GM04504 (cell line): ENCODE data around the gene OR6S1.
"Not testable (repeated sequence)": the region's sequence is repeated elsewhere in the genome, so short reads cannot be mapped to it uniquely, and the experiment has no call there.

Experiments
- DNase-seq: peaks from one replicate; pipeline ENCODE4 v3.0.0-alpha.2; 2012; ENCODE audit warnings: low read depth

Gene OR6S1

DNA sequence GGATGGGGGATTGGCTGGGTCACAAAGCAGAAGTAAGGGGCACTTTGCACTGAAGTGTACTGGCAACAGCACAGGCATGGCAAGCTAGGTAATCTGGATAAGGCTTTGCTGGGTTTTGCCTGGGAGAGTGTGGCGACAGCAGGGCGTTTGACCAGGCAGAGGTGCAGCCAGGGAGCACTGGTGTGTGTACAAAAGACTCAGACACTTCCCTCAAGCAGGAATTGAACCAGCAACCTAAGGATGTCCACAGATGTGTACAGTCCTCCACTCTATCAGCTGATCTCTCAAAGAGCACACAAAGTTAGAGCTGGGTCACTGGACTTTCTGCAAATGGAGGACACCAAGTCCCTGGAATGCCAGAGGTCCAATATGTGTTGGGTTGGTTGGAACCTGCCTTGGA lies 27.5 kb upstream of the OR6S1 start:
- no peak for DNase-seq

DNA sequence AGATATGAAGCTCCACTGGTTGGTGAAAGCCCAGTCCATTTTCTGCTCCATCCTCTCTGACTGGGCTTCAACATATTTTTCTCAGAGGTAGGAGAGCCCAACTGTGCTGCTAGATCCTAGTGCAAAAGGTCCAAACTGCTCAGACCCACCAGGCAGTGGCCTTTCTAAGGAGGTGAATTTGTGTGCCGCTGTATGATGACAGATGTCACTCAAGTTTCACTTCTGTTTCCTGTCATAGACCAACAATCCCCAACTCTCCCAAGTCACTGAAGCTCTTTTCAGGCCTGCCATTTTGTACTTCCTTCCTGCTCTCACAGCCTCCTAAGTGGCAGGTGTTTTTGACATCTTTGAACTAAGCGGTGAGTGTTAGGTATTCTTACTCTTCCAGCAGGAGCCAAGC lies 26.5 kb upstream of the OR6S1 start:
- DNase-seq = no peak

DNA sequence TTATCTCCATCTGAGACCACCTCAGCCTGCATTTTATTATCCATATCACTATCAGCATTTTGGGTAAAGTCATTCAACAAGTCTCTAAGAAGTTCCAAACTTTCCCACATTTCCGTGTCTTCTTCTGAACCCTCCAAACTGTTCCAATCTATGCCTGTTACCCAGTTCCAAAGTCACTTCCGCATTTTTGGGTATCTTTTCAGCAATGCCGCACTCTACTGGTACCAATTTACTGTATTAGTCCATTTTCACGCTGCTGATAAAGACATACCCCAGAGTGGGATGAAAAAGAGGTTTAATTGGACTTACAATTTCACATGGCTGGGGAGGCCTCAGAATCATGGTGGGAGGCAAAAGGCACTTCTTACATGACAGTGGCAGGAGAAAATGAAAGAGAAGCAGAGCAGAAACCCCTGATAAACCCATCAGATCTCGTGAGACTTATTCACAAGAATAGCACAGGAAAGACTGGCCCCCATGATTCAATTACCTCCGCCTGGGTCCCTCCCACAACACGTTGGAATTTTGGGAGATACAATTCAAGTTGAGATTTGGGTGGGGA lies 25.0 kb upstream of the OR6S1 start:
- DNase-seq = not testable (repeated sequence)

DNA sequence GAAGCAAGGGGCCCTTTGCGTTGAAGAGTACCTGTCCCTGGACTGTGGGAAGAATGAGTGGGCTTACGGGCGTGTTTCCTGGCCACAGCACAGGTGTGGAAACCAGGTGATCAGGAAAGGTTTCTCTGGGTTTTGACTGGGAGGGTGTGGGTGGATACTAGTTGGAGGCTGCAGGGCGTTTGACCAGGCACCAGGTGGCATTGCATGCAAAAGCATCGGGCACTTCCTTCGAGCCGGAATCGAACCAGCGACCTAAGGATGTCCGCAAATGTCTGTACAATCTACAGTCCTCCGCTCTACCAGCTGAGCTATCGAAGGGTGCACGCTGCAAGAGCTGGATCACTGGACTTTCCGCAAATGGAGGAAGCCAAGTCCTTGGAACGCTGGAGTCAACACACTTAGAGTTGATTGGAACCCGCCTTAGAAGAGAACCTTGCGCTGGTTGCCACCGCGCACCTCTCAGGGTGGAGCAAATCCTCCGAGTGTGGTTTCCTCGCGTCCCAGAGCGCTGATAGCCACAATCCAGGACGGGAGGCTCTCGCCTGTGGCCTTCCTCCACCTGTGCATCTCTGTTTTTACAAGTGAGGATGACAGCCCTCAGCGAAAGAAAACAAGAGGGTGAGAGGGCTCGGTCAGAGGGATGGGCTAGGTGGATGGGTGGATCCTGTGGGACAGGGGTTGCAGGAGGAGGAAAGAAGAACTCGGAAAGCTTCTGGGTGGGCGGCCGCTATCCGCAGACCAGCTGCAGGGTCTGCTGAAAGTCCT lies 21.7 kb upstream of the OR6S1 start:
- peak; percentile 16 for DNase-seq

DNA sequence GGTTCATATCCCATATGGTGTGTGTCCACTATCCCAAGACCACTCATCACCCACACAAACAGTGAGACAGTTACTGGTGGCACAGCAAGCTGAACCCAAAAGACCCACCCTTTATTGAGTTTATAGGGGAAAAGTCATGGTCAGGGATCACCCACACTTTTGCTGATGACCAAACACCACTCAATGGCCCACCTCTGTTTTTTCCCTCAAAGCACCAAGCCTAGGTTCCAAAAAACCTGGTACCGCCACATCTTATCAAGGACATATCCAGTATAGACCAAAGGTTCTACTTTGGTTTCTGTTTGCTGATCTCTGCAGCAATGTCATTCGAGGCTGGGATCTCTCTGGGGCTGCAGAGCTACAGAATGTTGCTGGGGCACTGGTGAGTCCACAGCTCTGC lies 19.7 kb upstream of the OR6S1 start:
- no peak for DNase-seq

DNA sequence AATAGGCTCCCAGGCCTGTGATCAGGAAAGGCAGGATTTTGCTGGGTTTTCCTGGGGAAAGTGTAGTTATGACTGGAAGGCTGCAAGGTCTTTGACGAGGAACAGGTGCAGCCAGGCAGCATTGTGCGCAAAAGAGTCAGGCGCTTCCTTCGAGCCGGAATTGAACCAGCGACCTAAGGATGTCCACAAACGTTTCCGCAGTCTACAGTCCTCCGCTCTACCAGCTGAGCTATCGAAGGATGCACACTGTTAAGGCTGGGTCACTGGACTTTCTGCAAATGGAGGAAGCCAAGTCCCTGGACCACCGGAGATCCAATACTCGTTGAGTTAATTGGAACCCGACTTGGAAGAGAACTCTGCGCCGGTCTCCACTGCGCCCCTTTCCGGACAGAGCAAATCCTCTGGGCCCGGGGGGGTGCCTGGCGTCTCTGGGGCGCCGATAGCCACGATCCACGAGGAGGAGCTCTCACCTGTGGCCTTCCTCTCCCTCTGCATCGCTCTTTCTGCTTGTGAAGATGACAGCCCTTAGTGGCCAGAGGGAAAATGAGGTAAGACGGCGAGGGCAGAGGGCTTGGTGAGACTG lies 18.4 kb upstream of the OR6S1 start:
- no peak for DNase-seq

DNA sequence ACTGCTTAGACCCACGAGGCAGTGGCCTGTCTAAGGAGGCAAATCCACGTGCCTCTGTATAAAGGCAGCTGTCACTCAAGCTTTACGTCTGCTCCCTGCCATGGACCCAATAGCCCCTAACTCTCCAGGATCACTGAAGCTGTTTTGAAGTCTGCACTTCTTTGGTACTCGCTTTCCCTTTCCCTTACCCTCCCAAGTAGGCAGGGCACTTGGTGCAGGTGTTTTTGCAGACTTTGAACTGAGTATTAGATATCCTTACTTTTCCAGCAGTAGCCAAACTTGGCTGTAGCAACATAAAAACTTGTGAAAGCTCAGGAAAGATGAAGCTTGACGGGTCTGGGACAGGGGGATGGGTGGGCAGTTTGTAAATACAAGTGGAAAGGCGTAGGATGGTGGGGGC lies 17.8 kb upstream of the OR6S1 start:
- DNase-seq = no peak

DNA sequence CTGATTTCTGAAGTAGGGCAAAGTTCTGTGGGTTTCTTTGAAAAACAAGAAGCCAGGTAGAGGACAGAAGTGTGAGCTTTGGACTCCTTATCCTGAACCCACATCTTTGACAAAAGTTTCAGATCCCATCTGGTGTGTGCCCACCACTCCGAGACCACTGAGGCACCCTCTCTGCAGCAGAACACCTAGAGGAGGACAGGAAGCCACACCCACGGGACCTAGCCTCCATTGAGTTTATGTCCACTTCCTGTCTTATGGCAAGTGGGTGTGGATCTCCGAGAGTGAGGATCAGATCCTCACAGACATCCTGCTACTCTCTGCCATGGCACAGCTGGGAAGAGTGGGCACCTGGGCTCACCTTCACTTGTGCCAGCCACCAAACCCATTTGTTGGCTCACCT lies 16.8 kb upstream of the OR6S1 start:
- no peak for DNase-seq

DNA sequence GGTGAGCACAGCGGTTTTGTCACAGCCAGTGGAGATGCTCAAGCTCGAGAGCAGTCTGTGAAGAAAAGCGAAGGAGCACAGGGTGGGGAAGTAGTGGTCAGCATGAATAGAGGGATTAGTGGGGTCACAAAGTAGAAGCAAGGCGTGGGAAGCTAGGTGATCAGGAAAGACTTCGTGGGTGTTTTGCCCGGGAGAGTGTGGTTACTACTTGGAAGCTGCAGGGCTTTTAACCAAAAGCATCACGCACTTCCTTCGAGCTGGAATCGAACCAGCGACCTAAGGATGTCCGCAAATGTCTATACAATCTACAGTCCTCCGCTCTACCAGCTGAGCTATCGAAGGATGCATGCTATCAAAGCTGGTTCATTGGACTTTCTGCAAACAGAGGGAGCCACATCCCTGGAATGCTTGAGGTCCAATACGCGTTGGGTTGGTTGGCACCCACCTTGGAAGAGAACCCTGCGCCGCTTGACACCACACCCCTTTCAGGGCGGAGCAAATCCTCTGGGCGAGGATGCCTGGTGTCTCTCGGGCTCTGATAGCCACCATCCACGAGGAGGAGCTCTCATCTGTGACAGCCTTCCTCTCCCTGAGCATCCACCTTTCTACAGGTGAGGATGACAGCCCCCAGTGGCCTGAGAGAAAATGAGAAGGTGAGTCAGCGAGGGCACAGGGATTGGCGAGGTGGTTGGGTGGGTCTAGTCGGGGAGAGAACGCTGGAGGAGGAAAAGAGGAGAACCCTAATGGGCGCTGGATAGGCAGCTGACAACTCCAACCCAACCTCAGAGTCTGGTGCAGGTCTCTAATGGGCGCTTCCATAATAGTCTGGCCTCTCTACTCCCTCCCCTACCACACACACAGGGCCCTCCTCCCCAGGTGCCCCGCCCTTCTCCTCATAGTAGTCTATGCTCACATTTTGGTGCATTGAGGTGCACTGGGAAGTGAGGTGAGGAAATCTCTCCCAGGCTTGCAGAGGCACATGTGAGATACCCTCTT lies 16.0 kb upstream of the OR6S1 start:
- no peak for DNase-seq

DNA sequence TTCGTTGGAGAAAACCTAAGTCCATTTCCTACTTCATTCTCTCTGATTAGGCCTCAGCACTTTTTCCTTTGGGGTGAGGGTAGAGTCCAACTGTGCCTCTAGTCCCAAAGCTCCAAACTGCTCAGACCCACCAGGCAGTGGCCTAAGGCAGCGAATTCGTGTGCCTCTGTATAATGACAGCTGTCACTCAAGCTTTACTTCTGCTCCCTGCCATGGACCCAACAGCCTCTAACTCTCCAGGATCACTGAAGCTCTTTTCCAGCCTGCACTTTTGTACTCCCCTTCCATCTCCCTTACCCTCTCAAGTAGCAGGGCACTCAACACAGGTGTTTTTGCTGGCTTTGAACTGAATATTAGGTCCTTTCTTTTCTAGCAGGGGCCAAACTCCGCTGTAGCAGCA lies 14.8 kb upstream of the OR6S1 start:
- DNase-seq = no peak

DNA sequence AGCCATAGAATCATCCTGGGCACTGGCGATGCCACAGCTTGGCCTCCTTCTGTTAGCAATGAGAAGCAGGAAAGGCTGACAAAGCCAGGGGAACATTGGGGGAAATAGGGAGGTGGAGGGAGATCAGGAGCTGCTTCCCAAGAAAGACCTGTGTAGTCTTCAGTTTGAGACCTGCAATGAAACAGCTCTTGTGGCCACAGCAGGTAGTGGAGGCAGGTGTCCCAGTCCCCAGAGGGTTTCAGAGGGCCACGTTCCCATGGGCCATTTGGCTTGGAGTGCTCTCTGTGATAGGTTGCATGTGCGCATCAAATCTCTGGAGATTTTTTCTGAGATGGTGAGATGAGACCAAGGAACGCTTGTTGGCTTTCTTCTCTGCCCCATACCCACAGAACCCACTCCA lies 14.4 kb upstream of the OR6S1 start:
- DNase-seq = no peak

DNA sequence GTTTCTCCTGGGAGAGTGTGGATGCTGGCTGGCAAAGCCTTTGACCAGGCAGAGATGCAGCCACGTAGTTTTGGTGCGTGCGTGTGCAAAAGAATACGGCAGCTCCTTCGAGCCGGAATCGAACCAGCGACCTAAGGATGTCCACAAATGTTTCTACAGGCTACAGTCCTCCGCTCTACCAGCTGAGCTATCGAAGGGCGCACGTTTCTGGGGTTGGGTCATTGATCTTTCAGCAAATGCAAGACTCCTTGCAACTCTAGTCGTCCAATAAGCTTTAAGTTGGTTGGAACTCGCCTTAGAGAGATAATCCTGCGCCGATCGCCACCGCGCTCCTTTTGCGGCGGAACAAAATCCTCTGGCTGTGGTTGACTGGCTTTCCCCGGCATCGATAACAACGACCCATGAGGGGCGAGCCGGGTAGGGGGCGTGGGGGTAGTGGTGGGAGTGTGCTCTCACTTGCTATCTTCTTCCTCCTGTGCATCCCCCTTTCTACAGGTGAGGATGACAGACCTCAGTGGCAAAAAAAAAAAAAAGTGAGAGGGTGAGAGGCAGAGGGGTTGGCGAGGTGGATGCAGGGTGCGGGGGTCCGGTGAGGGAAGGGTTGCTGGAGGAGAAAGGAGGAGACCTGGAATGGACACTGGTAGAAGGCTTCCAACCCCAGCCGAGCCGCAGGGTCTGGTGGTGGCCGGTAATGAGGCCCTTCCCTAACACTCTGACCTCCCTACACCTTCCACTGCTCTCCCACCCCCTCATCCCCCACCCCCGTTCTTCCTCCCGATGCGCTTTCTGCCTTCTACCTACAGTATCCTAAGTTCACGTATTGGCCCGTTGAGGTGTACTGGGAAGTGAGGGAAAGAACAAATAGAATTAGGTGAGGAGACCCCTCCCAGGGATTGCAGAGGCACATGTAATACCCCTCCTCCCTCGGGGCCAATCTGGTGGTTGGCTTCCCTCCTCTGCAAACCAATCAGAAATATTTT lies 11.8 kb upstream of the OR6S1 start:
- DNase-seq = no peak

DNA sequence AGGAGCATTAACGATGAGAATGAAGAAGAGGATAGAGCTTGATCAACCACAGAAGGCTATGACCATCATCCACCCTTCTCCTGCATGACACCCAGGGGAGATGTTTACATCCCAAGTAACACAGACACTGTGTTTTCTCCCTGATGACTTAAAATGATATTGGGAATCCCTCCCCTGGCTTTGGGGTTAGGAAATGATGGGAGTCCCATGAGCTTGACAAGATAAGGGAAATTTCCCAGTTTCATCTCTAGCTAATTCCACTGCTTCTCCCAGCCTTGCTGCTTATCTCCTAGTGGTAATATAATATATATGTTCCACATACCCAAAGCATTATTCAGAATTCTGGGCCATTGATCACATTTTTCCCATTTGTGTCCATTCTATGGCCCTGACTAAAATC lies 4.0 kb upstream of the OR6S1 start:
- no peak for DNase-seq

DNA sequence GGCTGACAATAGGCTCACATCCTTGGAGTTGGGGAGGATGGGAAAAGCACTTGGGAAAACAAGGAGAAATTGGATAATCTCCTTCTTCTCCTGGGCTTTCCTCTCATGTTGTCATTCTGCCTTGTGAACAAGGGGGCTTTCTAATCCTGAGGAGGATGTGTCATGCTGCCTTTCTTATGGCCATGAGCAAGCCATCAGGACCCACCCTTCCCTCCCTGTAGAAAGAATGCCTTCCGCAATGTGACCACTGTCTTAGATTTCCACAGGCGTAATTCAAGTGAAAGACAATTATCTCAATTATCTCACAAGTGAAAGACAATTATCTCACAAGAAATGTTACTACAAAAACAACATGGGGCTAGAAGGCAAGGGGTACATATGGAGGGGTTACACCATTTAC lies 3.0 kb upstream of the OR6S1 start:
- no peak for DNase-seq

DNA sequence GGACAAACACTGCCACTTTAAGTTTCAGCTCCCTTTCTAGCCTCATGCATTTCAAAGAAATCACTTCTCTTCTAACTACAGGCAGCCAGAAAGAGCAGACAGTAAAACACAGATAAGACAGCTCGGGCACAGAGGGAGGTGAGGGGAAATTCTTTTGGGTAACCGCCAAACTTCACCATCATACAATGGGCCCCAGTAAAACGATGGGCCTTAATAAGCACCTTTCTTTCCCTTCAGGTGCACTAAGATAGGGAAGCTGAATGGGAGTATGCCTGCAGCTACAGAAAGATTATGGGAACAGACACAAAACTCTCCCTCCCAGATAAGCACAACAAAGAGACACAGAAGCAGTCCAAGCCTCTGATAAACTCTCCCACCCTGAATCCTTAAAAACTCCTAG lies 1.3 kb upstream of the OR6S1 start:
- DNase-seq = not testable (repeated sequence)

DNA sequence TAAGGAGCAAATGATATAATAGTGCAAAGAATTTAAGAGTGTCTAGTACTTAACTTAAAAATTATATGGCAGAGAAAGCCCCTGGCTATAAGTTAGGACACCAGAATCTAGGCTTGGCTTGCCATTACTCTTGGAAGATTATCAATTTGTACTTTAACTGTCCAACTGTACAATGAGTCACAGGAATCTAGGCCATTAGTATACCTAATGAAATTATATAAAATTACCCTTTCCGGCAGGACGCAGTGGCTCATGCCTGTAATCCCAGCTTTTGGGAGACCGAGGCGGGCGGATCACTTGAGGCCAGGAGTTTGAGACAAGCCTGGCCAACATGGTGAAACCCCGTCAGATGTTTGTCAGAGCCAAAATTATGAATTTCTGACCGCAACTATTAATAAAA lies 691 bp upstream of the OR6S1 start:
- no peak for DNase-seq

DNA sequence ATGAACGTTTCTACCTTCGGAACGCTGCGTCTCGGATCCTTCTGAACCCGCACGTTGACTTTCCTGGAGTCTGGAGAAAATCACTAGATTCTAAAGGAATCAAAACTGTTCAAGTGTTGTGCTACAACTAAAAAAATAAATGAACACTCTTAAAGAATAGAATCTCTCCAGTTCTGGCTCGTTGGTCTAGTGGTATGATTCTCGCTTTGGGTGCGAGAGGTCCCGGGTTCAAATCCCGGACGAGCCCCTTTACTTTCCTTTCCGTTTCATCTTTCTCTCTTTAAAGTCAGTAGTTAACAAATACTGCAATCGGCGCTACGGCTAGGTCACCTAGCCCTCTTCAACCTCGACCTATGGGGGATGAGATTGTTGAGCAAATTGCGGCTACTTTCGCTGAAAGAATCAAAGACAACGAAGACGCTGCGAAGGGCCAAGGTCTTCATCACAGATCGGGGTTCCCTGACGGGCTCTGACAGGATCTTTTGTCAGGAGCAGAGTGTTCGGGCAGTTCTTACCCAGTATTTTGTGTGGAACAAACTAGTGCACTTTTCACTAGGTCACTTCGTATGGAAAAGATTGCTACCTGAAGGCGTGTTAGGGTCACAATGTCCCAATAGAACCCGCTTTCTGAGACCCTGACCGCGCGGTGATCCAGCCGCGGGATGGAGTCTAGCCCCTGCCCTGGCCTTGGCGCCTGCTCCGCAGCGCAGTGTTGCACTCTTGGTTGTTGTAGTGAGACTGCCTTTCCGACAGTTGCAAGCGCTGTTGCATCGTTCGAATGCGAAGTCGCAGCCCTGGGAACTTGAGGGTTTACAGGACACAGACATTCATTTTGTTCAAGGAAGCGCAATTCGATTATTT lies 8.4 kb downstream of the OR6S1 start:
- peak; percentile 54 for DNase-seq

DNA sequence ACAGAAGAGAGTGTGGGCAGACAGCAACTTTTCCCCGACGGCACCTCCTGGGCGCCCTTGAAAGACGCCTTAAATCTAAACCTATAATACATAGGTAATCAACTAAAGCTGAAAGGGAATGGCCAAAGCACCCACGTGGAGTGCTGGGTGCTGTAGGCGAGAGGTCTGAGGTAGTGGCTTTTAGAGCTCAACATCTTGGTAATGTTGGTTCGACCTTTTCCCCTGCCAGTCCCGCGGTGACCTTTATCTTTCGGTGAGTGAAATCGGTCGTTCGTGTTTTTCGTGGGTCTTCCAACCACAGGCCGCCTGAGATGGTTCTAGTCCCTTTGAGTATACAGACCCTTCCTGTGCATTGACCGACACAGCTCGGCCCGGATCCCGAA lies 9.1 kb downstream of the OR6S1 start:
- no peak for DNase-seq

DNA sequence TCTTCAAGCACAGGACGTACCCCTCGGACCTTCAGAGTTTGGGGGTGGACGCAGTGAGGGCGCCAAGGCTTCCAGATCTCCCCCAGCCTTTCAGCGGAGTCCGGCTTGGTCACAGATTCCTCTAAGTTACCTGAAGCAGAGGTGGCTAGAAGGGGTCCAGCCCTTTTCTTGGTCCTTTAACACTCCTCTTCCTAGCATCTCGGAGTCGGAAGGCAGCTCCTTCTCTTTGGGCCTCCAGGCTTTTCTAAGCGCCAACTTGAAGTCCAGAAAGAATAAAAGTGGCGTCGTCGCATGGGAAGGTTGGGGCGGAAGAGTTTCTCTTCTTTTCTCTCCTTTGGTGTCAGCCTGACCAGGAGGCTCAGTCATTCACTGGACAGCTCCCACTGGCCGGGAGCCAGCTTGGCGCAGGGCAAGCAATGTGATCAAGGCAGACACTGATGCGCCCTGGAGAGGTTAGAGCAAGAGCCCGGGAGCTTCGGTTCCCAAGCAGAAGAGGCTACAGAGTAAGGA lies 9.6 kb downstream of the OR6S1 start:
- DNase-seq = no peak
